HK-2 (cell line): ENCODE data around the gene ARL15.

Source experiments
- DNase-seq: peaks from one replicate; pipeline ENCODE4 v3.0.0-alpha.2; 2018; ENCODE audit not compliant: unreplicated experiment

Gene ARL15

DNA sequence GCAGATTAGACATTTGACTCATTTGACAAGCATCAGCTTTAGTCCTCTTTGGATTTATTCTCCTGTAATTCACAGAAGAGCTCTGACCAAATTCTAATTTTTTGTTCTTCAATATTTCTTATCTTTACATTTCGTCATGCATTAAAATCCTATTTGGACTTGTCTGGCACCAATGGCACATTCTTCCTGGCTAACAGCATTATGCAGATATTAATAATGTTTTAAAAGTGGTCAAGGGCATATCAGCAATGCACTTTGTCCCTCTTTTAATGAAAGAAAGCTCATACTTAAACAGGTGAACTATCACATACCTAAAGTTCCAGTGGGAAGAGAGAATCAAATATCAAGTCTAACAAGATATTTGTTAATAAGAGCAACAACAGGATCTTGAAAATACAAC is 270.4 kb downstream of the ARL15 start:
- DNase-seq = no peak

DNA sequence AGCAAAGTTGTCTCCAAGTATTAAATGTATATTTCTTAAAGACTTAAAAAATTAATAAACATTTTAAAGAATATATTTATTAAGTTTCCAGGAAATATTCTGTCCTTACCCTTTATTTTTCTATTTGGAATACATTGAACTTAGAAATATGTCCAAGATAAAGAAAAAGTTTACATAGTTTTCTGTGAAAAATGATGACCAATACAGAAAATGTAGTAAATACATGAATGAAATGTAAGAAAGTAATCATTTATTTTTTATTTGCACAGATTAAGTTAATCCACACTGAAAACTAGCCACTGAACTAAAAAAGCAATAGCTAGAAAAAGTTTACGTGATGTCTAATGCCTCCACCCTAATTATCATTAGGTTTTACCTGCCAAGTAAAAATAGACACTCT is 273.2 kb downstream of the ARL15 start:
- no peak for DNase-seq

DNA sequence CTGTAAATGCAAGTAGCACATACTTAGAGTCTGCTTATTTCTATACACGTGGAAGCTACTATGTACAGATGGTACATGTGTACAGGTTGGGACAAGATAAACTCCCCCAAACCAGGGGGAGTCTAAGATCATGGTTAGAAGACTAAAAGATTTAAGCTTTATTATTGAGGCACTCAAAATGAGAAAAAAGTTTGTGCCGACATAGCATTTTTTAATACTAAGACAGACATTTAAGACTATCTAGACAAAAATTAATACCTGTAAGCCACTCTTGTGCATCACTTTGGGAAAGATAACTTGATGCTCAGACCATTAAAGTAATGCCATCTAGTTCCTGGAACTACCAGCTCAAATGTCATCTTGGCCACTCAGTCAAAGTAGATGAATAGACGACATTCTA is 279.4 kb downstream of the ARL15 start:
- DNase-seq = no peak

- no peak for DNase-seq
Observed at GRCh38 chr5:54024466-54024865, 285.9 kb downstream of the ARL15 start.

DNA sequence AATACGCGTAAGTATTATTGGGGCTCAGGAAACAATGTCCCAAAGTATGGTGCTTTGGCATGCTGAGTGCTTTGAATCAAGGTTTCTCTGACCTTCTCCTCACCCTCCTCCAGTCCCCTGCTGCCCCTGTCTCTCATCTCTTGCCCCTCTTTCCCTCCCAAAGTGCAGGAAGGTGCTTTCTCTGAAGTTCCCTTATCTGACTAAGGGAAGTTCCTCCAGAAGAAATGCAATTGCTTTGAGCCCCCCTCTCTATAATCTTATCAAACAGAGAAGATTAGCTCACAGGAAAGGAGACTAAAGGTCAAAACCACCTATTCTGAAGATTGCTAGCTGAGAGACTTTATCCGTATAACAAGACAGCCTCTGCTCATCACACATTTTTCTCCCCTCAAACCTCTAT is 288.1 kb downstream of the ARL15 start:
- DNase-seq = no peak

- no peak for DNase-seq
Observed at GRCh38 chr5:54021431-54022164, 288.8 kb downstream of the ARL15 start.

- DNase-seq = no peak
Observed at GRCh38 chr5:54018438-54018837, 291.9 kb downstream of the ARL15 start.

DNA sequence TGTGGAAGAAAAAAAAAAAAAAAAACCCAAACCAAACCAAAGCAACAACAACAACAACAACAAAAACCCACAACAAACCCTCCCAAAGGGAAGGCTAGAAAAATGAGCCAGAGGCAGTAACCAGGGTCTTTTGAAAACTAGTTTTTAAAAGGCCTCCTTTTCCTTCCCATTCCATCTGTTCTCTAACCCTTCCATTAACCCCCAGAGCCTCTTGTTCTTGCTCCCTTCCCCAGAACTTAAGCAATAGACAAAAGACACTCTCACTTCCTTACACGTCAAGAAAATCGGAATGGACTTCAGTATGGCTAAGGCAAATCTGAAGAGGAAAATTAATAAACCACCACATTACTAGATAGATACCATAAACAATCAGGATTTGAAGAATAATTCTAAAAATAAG is 292.8 kb downstream of the ARL15 start:
- no peak for DNase-seq

DNA sequence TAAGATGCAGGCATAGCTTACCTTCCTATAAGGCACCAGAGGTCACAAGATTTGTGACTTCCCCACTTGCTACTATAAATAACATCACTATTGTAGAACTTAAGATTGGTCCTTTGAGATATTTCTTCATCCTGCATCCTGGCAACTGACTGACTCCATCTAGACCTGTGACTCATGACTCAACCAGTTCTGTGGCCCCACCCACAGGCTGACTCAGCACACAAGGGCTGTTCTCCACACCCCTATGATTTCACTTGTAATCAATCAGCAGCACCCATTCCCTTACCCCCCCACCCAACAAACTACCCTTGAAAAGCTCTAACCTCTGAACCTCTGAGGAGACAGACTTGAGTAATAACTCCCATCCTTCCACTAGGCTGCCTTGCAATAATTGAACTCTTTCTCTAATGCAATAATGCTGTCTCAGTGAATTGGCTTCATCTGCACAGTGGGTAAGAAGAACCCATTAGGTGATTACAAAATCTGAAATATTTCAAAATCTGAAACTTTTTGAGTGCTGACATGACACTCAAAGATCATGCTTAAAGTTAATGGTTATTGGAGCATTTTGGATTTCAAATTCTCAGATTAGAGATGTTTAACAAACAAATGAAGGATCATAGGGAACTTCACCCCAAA is 296.7 kb downstream of the ARL15 start:
- peak; percentile 17 for DNase-seq

GRCh38 chr5:54009828-54010227 is 300.5 kb downstream of the ARL15 start:
- no peak for DNase-seq

DNA sequence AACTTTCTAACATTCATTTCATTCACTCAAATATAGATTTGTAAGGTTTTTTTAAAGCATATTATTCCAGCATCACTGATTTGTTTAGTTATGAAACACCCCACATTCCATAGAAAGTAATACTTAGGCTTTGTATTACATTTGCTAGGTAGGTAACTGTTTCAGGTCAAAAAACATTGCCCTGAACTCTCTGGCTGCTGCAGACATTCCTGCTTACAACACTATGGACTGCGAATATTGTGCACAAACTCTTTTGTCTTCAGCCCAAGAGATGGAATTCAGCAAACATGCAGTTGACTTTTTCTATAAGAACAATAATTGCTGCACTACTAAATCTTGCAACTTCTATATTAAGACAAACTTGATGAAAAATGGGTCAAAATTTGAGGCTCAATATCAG is 301.0 kb downstream of the ARL15 start:
- DNase-seq = no peak

GRCh38 chr5:54007827-54008777 is 302.3 kb downstream of the ARL15 start:
- no peak for DNase-seq

GRCh38 chr5:54004697-54005096 is 305.7 kb downstream of the ARL15 start:
- no peak for DNase-seq

DNA sequence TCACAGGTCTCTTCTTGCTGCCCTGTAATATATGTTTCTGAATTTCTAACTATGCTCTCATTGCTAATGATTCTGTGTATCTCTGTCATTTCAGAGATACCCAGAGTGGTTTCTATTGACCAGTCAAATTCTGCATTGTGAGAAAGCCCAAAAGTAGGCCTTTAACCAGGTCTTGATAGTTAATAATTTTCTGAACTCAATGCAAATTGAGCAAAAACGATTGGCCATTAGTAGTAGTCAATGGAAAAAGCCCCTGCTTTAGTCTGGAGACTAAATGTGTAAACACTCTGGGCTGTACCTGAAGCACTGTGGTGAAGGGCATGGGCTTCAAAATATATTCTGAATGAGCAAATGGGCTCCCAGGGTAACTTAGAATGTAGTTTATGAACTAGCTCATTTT is 307.6 kb downstream of the ARL15 start:
- DNase-seq = no peak

DNA sequence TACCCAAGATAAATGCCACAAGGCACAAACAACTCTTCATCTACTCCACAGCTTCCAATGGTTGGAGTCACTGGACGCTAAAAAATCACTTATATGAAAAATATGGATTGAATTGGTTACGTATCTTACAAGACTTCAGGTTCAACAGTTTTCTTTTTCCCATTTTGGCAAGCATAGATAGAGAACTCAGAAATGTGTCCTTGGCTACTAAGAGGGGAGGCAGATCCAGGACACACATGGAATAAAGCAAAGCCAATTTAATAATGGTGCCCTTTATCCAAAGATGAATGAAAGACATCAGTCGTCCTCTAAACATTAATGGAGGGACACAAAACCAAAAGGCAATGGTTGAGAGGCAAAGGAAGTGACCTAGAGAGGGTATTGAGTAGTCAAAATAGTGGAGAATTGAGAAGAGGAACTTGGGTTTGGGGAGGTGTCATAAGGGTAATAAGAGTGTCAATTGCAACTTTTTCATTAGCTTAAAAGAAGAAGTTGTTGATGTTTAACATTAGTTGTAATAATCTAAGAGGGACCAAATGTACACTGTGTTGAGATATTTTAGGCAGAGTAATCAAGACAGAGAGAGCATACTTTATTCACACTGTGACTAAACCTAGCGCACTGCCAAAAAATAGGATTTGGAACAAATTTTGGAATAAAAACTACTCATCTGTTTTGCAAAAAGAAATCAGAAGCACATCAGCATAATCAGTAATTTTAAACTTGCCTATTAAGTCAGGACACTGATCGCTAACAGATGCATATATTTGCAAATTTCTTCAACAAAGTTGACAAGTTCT is 308.2 kb downstream of the ARL15 start:
- DNase-seq = no peak

DNA sequence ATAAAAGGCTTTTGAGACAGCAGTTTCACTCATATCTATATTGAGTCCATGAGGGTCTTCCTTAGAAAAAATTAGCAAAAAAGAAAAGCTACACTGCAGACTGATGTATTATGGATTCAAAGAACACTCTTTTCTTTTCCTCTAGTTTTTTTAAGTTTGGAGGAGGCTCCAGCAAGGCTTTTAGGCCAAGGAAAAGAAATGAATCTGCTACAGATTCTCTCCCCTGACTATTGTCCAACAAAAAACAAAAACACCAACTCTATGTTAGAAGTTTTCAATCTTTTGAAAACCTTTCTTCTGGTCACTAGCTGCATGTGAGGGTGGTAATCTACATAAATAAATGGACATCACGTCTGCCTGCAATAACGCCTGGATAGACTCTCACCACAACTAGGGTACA is 310.4 kb downstream of the ARL15 start:
- no peak for DNase-seq

DNA sequence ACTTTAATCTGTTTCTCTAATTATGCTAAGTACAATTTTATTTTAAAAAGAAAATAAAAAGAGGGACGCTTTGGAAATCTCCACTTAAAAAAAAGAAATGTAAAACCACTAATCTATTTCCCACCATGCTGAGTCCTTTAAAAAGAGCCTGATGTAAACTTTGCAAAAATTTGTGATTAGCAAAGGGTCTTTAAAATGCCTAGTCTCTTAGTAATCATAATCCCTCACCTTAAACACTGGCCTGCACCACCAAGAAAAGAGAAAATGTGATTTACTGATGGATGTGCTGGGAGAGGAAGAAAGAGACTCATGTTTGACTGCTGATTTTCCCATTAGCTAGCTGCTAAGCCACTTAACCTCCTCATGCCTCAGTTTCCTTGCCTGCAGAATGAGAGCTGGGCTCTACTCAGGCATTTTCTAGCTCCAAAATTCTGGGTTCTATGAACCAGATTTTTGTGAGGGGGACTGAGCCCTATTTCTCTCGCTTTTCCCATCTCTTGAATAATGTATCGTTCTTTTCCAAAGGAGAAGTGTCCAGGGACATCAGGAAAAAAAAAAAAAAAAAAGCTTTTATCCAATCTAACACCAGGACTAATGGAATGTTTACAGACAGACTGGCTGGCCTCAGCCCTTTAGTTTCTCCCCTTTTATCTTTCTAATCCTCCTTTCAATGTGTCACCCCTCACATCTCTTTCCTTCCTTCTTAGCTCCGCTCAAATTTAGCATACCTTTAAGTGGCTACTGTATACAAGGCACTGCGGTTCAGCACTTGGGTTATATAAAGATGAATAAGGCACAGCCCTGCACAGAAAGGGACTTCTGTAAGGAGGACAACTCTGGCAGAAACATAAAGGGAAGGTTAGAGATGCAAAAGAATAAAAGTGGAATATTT is 312.4 kb downstream of the ARL15 start:
- no peak for DNase-seq

- no peak for DNase-seq
Observed at GRCh38 chr5:53996008-53996407, 314.4 kb downstream of the ARL15 start.

- DNase-seq = no peak
Observed at GRCh38 chr5:53994148-53994547, 316.2 kb downstream of the ARL15 start.

- DNase-seq = no peak
Observed at GRCh38 chr5:53991942-53992341, 318.4 kb downstream of the ARL15 start.

GRCh38 chr5:53987101-53987500 is 323.3 kb downstream of the ARL15 start:
- DNase-seq = no peak
